Prostate gland (tissue), 2 donors: Measurements from ENCODE around the gene STAT3. TPM values are rescaled to one million over a fixed set of nuclear protein-coding genes. Genes with fewer than 3 reads are reported as not detected.

ENCODE experiments used
- DNase-seq: peaks from one replicate; pipeline ENCODE4 v3.0.0-alpha.2; 2019; ENCODE audit warnings: low spot score
- H3K27ac ChIP-seq, 2 donors: fragments of 200-600 bp; sonication (generic); 2 replicates each; pipeline ENCODE4 v1.5.1; 2017 to 2019
- H3K27me3 ChIP-seq: fragments of 200-600 bp; sonication (generic); replicated peaks from 2 replicates; pipeline ENCODE4 v1.5.1; 2019; ENCODE audit not compliant: insufficient read depth
- H3K36me3 ChIP-seq, 2 donors: fragments of 200-600 bp; sonication (generic); 1 replicate in 1 of 2; 2 replicates in 1 of 2; pipeline versions ENCODE4 v1.5.1 to v1.8.1; 2017 to 2019
- H3K4me1 ChIP-seq: fragments of 200-600 bp; sonication (generic); replicated peaks from 2 replicates; pipeline ENCODE4 v1.5.1; 2019
- H3K4me3 ChIP-seq, 2 donors: fragments of 200-600 bp; sonication (generic); 2 replicates each; pipeline ENCODE4 v1.5.1; 2017 to 2019
- H3K9me3 ChIP-seq: fragments of 200-600 bp; sonication (generic); 2 replicates; pipeline ENCODE4 v1.5.1; 2017
- CTCF ChIP-seq, 4 experiments: fragments of 200-600 bp in 2 of 4; fragments of 450-650 bp in 2 of 4; sonication (generic) in 2 of 4; IDR thresholded peaks; 1 replicate in 3 of 4; 2 replicates in 1 of 4; pipeline ENCODE4 v1.5.1; 2016 to 2019; ENCODE audit warnings: antibody characterized with exemption in 4 of 4, mild to moderate bottlenecking in 2 of 4, moderate library complexity in 2 of 4
- POLR2A ChIP-seq: fragments of 450-650 bp; IDR thresholded peaks from one replicate; pipeline ENCODE4 v1.6.1; 2016; ENCODE audit warnings: antibody characterized with exemption, mild to moderate bottlenecking
- POLR2AphosphoS5 ChIP-seq: sonication (generic); formaldehyde crosslinking; IDR thresholded peaks from one replicate; pipeline ENCODE4 v1.6.1; 2017; ENCODE audit warnings: antibody characterized with exemption
- WGBS: methylation state at CpG from one replicate; pipeline ENCODE4 v1.1.5; 2018; 5-methylcytosine and 5-hydroxymethylcytosine counted together
- intact Hi-C: fragments of 100-400 bp; cut with DNase I; formaldehyde crosslinking; loops from one replicate; pipeline ENCODE4 v1.14.2; 2022
- total RNA-seq, 2 donors: library from RNA; depleted of rRNA; stranded (reverse); fragments of >200 nt; gene quantifications; one replicate each; pipeline ENCODE4 v1.1.0, GENCODE V29; 2016

STAT3 gene
- total RNA-seq, 2 donors from 2014 or later, result 188 to 230 TPM

DNA sequence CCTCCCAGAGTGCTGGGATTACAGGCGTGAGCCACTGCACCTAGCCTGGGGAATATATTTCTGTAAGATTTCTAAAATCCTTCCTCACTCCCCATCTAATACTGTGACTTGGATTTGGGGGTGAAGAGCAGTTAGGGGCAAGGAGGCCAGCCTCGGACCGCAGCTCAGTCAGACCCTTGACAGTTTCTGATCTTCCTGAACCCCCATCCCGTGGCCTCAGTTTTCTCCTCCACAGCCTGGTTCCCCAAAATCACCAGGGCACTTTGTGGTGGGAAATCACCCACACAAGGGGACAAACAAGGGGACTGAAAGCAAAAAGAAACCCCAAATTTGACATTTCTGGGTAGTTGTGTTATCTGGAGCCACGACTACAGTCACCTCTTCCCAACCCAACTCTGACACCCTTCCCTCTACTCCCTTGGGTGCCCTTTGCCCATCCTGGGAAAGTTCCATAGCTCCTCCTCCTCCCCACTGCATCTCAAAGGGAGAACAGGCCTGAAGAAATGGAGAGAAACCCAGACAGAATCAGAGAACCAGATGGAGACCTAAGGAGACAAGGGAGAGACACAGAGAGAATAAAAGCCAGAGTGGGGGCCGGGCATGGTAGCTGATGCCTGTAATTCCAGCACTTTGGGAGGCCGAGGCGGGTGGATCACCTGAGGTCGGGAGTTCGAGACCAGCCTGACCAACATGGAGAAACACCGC, 102.7 kb downstream of the STAT3 start:
- Histone ChIP-seq H3K36me3 (no peaks in the 10 kb centered on the region), H3K4me3 (no peak overlapping the region), H3K27ac (no peak overlapping the region), H3K9me3 (no peaks in the 10 kb centered on the region), H3K4me1 (peaks cover 3% of the 10 kb centered on the region), H3K27me3 (no peaks in the 10 kb centered on the region)
- intact Hi-C loops, result no loop called here
- DNase-seq, result no peak
- TF ChIP-seq CTCF (IDR thresholded peaks at IDR 0.05) (no peak), POLR2AphosphoS5 (no peak), POLR2A (no peak)
- WGBS, result 94% methylated on average over 11 of the region's 11 CpGs

- no peaks in the 10 kb centered on the region for H3K27me3 ChIP-seq
- intact Hi-C loops, result no loop called here
- no peaks in the 10 kb centered on the region for H3K9me3 ChIP-seq
- no peak overlapping the region for H3K27ac ChIP-seq
- no peak overlapping the region for H3K4me3 ChIP-seq
- WGBS, result 91% methylated on average over 7 of the region's 7 CpGs
- no peak for DNase-seq
- no peaks in the 10 kb centered on the region for H3K36me3 ChIP-seq
- peaks cover 3% of the 10 kb centered on the region for H3K4me1 ChIP-seq
- TF ChIP-seq POLR2A (no peak), CTCF (IDR thresholded peaks at IDR 0.05) (no peak), POLR2AphosphoS5 (no peak)
Measured at GRCh38 chr17:42284566-42284965, 103.7 kb downstream of the STAT3 start.

DNA sequence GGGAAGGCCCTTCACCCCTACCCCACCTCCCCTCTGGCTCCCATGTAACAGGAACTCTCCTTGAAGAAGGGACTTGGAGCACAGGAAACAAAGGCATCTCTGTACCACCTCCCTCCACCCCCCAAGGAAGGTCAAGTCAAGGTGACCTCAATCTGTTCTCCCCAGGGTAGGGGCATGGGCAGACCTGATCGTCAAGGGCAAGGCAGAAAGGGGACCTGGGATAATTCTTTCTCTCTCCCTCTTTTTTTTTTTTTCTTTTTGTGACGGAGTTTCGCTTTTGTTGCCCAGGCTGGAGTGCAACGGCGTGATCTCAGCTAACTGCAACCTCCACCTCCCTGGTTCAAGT, 104.2 kb downstream of the STAT3 start:
- Histone ChIP-seq H3K36me3 (no peaks in the 10 kb centered on the region), H3K4me1 (peaks cover 3% of the 10 kb centered on the region), H3K9me3 (no peaks in the 10 kb centered on the region), H3K27me3 (no peaks in the 10 kb centered on the region), H3K27ac (no peak overlapping the region), H3K4me3 (no peak overlapping the region)
- intact Hi-C loops, result no loop called here
- 94% methylated on average over 5 of the region's 5 CpGs for WGBS
- no peak for TF ChIP-seq POLR2A
- no peak for TF ChIP-seq POLR2AphosphoS5
- no peak for TF ChIP-seq CTCF (IDR thresholded peaks at IDR 0.05)
- DNase-seq, result no peak

GRCh38 chr17:42283241-42284023, 104.8 kb downstream of the STAT3 start:
- H3K27ac ChIP-seq, result no peak overlapping the region
- no peak overlapping the region for H3K4me3 ChIP-seq
- TF ChIP-seq POLR2A (no peak), CTCF (IDR thresholded peaks at IDR 0.05) (no peak), POLR2AphosphoS5 (no peak)
- intact Hi-C loops, result no loop called here
- no peaks in the 10 kb centered on the region for H3K9me3 ChIP-seq
- DNase-seq, result no peak
- H3K4me1 ChIP-seq, result peaks cover 3% of the 10 kb centered on the region
- H3K36me3 ChIP-seq, result no peaks in the 10 kb centered on the region
- H3K27me3 ChIP-seq, result no peaks in the 10 kb centered on the region
- 85% methylated on average over 7 of the region's 7 CpGs for WGBS
